ENCODE measurements around the gene MRPS6.

GRCh38 chr21:34128124-34128523, 54.7 kb downstream of the MRPS6 start:
- no peak for TF ChIP-seq CTCF (IDR thresholded peaks at IDR 0.05)
- TF ChIP-seq POLR2A (IDR thresholded peaks at IDR 0.05) = no peak
